CD4-positive, alpha-beta T cell treated with Interleukin-15 for 4 hours (primary cell): ENCODE measurements around the gene MOB3B.

Experiments used
- DNase-seq: peaks from one replicate; pipeline ENCODE4 v3.0.0-alpha.2; 2020; ENCODE audit warnings: low spot score

The MOB3B gene

GRCh38 chr9:27279611-27280010 lies 250.0 kb downstream of the MOB3B start:
- DNase-seq, result no peak

GRCh38 chr9:27278374-27278773 lies 251.2 kb downstream of the MOB3B start:
- DNase-seq, result no peak

- DNase-seq, result peak; percentile 44
Observed at GRCh38 chr9:27276193-27277030, 253.2 kb downstream of the MOB3B start.
